ENCODE measurements around the gene CDH4. TPM values are rescaled to one million over a fixed set of nuclear protein-coding genes. Genes with fewer than 3 reads are reported as not detected.
A peak's percentile ranks its signal among the peaks of the same experiment; 100 is the strongest.

CDH4 gene
- total RNA-seq, 2 experiments from 2014 or later, result 0.10 to 0.21 TPM

- Mint-ChIP-seq H3K36me3 (no peaks in the 10 kb centered on the region), H3K27ac (no peak overlapping the region), H3K4me1 (ENCODE audit: low read depth) (no peaks in the 10 kb centered on the region), H3K27me3 (no peaks in the 10 kb centered on the region), H3K4me3 (no peak overlapping the region), H3K9me3 (no peaks in the 10 kb centered on the region)
- intact Hi-C loops (cut with micrococcal nuclease), result no loop called here
- DNase-seq, result no peak
- ChIA-PET POLR2A (no interaction called here), CTCF (interaction anchor here (1.2 kb wide), 1 partner anchor 1687 kb away, joined by 5 read pairs; no protein-coding TSS in a partner anchor)
Observed at GRCh38 chr20:61897401-61898295, 645.6 kb downstream of the CDH4 start.

- Mint-ChIP-seq H3K27ac (no peak overlapping the region), H3K4me3 (no peak overlapping the region), H3K9me3 (no peaks in the 10 kb centered on the region), H3K4me1 (ENCODE audit: low read depth) (no peaks in the 10 kb centered on the region), H3K36me3 (no peaks in the 10 kb centered on the region), H3K27me3 (no peaks in the 10 kb centered on the region)
- CTCF ChIA-PET, result no interaction called here
- DNase-seq, result no peak
- intact Hi-C loops (cut with micrococcal nuclease), result no loop called here
- POLR2A ChIA-PET, result no interaction called here
Observed at GRCh38 chr20:61898405-61898804, 646.3 kb downstream of the CDH4 start.

GRCh38 chr20:61900011-61900944 lies 648.2 kb downstream of the CDH4 start:
- H3K27ac Mint-ChIP-seq, result no peak overlapping the region
- no peaks in the 10 kb centered on the region for H3K36me3 Mint-ChIP-seq
- H3K27me3 Mint-ChIP-seq, result no peaks in the 10 kb centered on the region
- intact Hi-C loops (cut with micrococcal nuclease), result no loop called here
- ChIA-PET CTCF (interaction anchor here (1.3 kb wide), 1 partner anchor 13 kb away, joined by 3 read pairs; no protein-coding TSS in a partner anchor), POLR2A (no interaction called here)
- H3K9me3 Mint-ChIP-seq, result no peaks in the 10 kb centered on the region
- no peaks in the 10 kb centered on the region for H3K4me1 Mint-ChIP-seq (ENCODE audit: low read depth)
- no peak overlapping the region for H3K4me3 Mint-ChIP-seq
- no peak for DNase-seq

- POLR2A ChIA-PET, result interaction anchor here (0.6 kb wide), 1 partner anchor 32 kb away, joined by 3 read pairs; no protein-coding TSS in a partner anchor
Observed at GRCh38 chr20:61900945-61901293, 648.9 kb downstream of the CDH4 start.

GRCh38 chr20:61901392-61902220 lies 649.5 kb downstream of the CDH4 start:
- Mint-ChIP-seq H3K27me3 (no peaks in the 10 kb centered on the region), H3K27ac (no peak overlapping the region), H3K36me3 (no peaks in the 10 kb centered on the region), H3K4me3 (no peak overlapping the region), H3K4me1 (ENCODE audit: low read depth) (no peaks in the 10 kb centered on the region), H3K9me3 (no peaks in the 10 kb centered on the region)
- peak; percentile 9 for DNase-seq
- CTCF ChIA-PET, result no interaction called here
- intact Hi-C loops (cut with micrococcal nuclease), result no loop called here
- POLR2A ChIA-PET, result interaction anchor here (0.6 kb wide), 1 partner anchor 33 kb away, joined by 3 read pairs; no protein-coding TSS in a partner anchor

More at GRCh38 chr20:61900945-61901293, 648.9 kb downstream of the CDH4 start:
- Mint-ChIP-seq H3K9me3 (no peaks in the 10 kb centered on the region), H3K36me3 (no peaks in the 10 kb centered on the region), H3K27me3 (no peaks in the 10 kb centered on the region), H3K4me3 (no peak overlapping the region), H3K27ac (no peak overlapping the region), H3K4me1 (ENCODE audit: low read depth) (no peaks in the 10 kb centered on the region)
- CTCF ChIA-PET, result interaction anchor here (1.3 kb wide), 1 partner anchor 14 kb away, joined by 3 read pairs; no protein-coding TSS in a partner anchor
- no peak for DNase-seq
- intact Hi-C loops (cut with micrococcal nuclease), result no loop called here

GRCh38 chr20:61902221-61902869 lies 650.3 kb downstream of the CDH4 start:
- Mint-ChIP-seq H3K27ac (no peak overlapping the region), H3K36me3 (no peaks in the 10 kb centered on the region), H3K9me3 (no peaks in the 10 kb centered on the region), H3K4me1 (ENCODE audit: low read depth) (no peaks in the 10 kb centered on the region), H3K27me3 (no peaks in the 10 kb centered on the region), H3K4me3 (no peak overlapping the region)
- ChIA-PET POLR2A (no interaction called here), CTCF (no interaction called here)
- no peak for DNase-seq
- intact Hi-C loops (cut with micrococcal nuclease), result no loop called here

- Mint-ChIP-seq H3K27me3 (no peaks in the 10 kb centered on the region), H3K36me3 (no peaks in the 10 kb centered on the region), H3K27ac (no peak overlapping the region), H3K4me1 (ENCODE audit: low read depth) (no peaks in the 10 kb centered on the region), H3K4me3 (no peak overlapping the region), H3K9me3 (no peaks in the 10 kb centered on the region)
- ChIA-PET POLR2A (no interaction called here), CTCF (no interaction called here)
- no peak for DNase-seq
- intact Hi-C loops (cut with micrococcal nuclease), result no loop called here
Observed at GRCh38 chr20:61903575-61904340, 651.7 kb downstream of the CDH4 start.

GRCh38 chr20:61904456-61904855 lies 652.4 kb downstream of the CDH4 start:
- CTCF ChIA-PET, result no interaction called here
- POLR2A ChIA-PET, result no interaction called here
- Mint-ChIP-seq H3K36me3 (no peaks in the 10 kb centered on the region), H3K9me3 (no peaks in the 10 kb centered on the region), H3K27ac (no peak overlapping the region), H3K4me1 (ENCODE audit: low read depth) (no peaks in the 10 kb centered on the region), H3K27me3 (no peaks in the 10 kb centered on the region), H3K4me3 (no peak overlapping the region)
- DNase-seq, result no peak
- intact Hi-C loops (cut with micrococcal nuclease), result no loop called here

GRCh38 chr20:61905781-61906523 lies 653.9 kb downstream of the CDH4 start:
- CTCF ChIA-PET, result no interaction called here
- Mint-ChIP-seq H3K27ac (no peak overlapping the region), H3K4me1 (ENCODE audit: low read depth) (no peaks in the 10 kb centered on the region), H3K9me3 (no peaks in the 10 kb centered on the region), H3K36me3 (no peaks in the 10 kb centered on the region), H3K4me3 (no peak overlapping the region), H3K27me3 (no peaks in the 10 kb centered on the region)
- POLR2A ChIA-PET, result no interaction called here
- intact Hi-C loops (cut with micrococcal nuclease), result no loop called here
- DNase-seq, result no peak

- ChIA-PET POLR2A (no interaction called here), CTCF (interaction anchor here (1.0 kb wide), 1 partner anchor 11 kb away, joined by 3 read pairs; no protein-coding TSS in a partner anchor)
- H3K4me3 Mint-ChIP-seq, result no peak overlapping the region
- DNase-seq, result no peak
- no peaks in the 10 kb centered on the region for H3K4me1 Mint-ChIP-seq (ENCODE audit: low read depth)
- H3K36me3 Mint-ChIP-seq, result no peaks in the 10 kb centered on the region
- H3K27me3 Mint-ChIP-seq, result no peaks in the 10 kb centered on the region
- no peaks in the 10 kb centered on the region for H3K9me3 Mint-ChIP-seq
- no peak overlapping the region for H3K27ac Mint-ChIP-seq
- intact Hi-C loops (cut with micrococcal nuclease), result no loop called here
Observed at GRCh38 chr20:61907081-61907891, 655.2 kb downstream of the CDH4 start.
